ENCODE results near the gene TECPR2.

The TECPR2 gene

DNA sequence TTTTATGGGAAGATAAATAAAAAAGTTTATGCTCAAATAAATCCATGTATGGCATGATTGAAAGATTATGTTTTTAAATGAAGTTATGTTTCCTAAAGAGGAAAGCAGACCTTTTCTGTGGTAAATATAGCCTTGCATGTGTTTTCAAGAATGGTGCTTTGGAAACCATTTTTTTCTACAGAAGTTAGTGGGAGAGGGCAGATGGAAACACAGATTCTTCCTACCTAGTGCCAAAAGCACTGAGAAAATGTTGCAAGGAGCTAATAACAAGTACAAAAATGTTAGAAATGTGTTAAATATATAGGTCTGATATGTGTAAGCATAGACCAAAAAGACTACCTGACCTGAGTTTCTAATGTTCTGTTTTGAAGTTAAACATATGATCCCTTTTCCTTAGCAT is 24.3 kb downstream of the TECPR2 start:
- DNase-seq = no peak

DNA sequence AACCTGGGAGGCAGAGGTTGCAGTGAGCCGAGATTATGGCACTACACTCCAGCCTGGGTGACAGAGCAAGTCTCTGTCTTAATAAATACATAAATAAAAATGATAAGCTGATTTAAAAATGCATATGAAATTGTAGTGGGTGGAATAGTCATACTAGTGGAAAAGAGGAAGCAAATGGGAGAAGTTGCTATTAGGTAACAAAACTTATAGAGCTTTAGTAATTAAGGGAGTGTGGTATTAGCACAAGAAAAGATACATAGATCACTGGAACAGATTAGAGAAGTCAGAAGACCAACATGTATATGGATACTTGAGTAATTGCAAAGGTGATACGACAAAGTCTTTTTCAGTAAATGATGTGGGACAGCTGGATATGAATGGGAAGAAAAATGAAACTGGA is 26.5 kb downstream of the TECPR2 start:
- no peak for DNase-seq

GRCh38 chr14:102390064-102390855 is 27.5 kb downstream of the TECPR2 start:
- DNase-seq = no peak

DNA sequence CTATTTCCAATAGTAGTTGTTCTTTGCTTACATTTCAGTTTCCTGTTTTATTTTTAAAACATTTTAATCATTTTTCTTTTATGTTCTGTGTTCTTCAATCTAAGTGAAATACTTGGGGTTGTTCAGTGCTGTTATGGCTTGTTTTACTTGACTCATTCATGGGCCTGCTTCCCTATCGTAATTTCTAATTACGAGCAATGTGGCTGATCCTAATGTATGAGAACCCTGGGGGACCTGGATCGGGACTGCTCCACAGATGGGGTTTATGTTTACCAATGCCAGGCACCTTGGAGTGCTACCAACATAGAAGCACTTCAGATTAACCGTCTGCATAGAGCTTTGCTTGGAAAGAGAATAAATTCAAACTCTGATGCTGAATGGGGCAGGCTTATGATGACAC is 29.8 kb downstream of the TECPR2 start:
- no peak for DNase-seq

DNA sequence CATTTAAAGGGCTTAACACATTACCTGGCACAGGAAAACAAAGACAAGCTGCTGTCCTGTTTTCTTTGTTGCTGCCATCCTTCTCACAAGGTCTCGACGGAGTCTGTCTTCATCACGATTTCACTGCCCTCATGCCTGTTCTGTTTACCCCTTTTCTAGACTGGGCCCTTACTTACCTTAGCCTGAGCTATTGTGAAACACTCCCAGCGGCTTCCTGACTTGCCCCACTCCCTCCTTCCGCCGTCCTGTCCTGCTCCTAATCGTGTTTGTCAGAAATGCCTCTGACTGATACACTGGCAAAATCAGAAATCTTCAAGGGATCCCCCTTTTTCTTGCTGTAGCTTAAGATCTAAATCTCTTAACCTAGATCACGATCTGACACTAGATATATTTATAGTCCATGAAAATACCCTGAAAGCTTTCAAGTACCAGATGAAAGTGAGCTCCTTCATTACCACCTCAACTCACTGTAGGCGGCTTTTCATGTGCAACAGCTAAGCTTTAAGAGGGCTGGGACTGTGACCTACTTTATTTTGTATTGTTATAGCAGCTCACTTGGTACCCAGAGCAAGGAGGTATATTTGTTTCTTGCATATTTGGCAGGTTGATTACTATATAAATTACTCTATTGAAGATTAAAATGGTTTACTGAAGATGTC is 32.1 kb downstream of the TECPR2 start:
- DNase-seq = no peak

DNA sequence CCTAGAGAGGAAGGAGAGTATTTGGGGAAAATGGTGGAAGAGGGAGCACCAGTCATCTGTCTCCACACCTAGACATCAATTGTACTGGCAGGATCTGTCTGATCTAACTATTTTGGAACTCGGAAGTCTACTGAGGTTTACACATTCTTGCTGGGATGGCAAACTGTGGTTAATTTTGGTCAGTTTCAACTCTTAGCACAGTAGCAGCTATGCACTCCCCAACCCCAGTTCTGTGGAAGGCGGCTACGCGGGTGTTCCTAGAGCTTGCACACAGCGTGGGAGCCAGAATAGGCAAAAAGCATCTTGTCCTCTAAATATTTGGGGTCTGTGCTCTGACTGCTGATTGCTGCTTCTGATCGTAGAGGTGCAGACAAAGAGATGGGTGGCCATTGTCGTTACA is 33.8 kb downstream of the TECPR2 start:
- no peak for DNase-seq

DNA sequence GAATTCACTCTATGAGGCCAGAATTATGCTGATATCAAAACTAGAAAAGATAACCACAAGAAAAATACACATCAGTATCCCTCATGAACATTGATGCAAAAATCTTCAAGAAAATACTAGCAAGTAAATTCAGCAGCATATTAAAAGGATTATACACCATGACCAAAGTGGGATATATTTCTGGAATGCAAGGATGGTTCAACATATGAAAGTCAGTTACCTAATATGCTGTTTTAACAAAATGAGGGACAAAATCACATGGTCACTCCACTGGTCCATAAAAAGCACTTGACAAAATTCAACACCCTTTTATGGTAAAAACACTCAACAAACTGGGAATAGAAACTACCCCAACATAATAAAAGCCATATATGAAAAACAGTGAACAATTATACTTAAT is 40.3 kb downstream of the TECPR2 start:
- DNase-seq = no peak

DNA sequence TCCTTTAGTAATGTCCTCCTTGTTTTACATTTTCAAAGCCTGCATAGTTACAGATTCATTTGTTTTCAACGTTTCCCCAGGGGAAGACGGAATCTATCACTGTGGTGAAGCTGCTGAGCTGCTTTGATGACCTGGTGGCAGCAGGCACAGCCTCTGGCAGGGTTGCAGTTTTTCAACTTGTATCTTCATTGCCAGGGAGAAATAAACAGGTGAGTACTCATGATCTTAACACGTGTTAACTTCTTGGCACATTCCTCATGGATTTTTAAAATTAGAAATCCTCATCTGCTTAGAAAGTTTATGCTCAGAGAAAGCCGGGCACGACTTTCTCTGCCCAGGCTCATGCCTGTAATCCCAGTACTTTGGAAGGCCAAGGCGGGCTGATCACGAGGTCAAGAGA is 44.5 kb downstream of the TECPR2 start:
- DNase-seq = no peak

DNA sequence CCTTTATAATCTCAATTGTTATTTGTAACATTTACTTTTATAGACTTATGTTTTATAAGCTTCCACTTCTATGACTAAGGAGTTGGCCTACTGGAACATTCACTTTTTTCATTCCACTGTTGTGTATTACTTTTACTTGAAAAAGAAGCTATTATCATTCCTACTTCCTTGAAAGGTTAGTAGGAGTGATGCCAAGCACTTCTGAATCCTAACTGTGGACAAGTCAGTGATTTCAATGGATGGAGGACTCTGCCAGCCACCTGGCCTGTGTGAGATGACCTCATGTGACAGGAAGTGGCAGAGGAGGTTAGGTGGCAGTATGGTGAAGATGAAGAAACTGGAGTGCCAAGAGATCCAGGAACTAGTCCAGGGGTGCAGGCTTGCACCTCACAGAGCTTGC is 46.0 kb downstream of the TECPR2 start:
- DNase-seq = no peak

GRCh38 chr14:102415671-102416070 is 52.9 kb downstream of the TECPR2 start:
- DNase-seq = no peak

GRCh38 chr14:102417001-102417431 is 54.3 kb downstream of the TECPR2 start:
- DNase-seq = no peak

DNA sequence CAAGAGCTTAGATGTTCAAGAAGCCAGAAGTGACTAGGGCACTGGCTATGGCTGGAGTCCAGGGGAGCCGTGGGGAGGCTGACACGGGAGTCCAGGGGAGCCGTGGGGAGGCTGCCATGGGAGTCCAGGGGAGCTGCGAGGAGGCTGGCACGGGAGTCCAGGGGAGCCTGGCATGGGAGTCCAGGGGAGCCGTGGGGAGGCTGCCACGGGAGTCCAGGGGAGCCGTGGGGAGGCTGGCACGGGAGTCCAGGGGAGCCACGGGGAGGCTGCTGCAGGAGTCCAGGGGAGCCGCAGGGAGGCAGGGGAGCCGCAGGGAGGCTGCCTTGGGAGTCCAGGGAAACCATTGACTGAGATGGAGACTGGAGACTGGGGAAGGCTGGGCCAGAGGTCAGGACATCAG is 54.9 kb downstream of the TECPR2 start:
- no peak for DNase-seq

GRCh38 chr14:102418169-102418852 is 55.6 kb downstream of the TECPR2 start:
- no peak for DNase-seq

- no peak for DNase-seq
Measured at GRCh38 chr14:102418853-102419240, 56.1 kb downstream of the TECPR2 start.

- DNase-seq = no peak
Measured at GRCh38 chr14:102419276-102419675, 56.5 kb downstream of the TECPR2 start.

DNA sequence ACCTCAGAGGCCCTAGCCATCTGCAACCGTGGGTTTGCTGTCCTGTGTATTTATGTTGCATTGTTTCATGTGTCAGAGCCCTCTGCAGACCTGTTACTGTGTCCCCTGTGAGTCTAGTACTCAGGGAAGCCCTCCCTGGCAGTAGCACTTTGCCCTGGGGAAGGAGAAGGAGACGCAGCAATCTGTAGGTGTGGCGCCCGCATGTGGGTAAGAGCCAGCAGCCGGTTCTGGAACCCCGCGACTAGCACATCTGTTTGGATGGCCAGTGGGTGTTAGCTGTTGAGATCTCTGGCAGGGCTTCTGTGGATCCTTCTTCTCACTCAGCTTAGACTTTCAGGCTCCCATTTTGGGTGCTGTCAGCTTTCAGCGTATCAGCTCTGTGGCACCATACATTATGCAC is 57.0 kb downstream of the TECPR2 start:
- no peak for DNase-seq

DNA sequence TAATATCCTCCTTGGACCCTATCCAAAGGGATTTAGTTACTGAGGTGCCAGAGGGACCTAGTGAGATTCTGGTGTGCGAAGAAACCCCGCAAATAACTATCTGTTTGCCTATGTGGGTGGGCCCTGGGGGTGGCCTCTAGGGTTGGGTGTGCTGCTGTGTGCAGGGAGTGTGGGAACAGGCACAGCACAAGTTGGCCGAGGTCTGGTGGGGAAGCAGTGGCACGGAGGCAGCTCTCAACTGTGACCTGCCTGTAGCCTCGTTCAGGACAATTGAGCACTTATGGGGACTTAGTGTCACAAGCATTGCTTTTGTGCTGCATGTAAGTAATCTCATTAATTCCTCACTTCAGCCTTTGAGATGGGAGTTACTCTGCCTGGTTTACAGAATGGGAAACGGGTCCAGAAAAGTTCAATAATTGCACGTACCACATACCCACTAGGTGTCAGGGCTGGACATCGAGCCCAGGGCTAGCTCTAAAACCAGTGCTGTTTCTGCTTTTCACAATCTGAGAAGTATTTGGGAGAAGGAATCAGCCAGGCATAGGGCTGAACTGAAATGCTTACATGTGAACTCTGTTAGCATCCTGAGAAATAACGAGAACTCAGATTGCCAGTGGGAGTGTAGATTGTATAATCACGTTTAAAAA is 58.8 kb downstream of the TECPR2 start:
- DNase-seq = no peak

- no peak for DNase-seq
Measured at GRCh38 chr14:102424520-102424919, 61.8 kb downstream of the TECPR2 start.

DNA sequence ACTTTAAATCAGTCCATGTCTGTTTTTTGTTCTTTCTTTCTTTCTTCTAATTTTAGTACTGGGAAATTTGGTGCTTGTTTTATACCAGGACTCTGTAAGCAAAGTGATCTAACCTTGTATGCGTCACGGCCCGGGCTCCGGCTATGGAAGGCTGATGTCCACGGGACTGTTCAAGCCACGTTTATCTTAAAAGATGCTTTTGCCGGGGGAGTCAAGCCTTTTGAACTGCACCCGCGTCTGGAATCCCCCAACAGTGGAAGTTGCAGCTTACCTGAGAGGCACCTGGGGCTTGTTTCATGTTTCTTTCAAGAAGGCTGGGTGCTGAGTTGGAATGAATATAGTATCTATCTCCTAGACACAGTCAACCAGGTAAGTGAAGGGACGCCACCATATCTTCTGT is 62.2 kb downstream of the TECPR2 start:
- no peak for DNase-seq

GRCh38 chr14:102426796-102427195 is 64.1 kb downstream of the TECPR2 start:
- DNase-seq = no peak

DNA sequence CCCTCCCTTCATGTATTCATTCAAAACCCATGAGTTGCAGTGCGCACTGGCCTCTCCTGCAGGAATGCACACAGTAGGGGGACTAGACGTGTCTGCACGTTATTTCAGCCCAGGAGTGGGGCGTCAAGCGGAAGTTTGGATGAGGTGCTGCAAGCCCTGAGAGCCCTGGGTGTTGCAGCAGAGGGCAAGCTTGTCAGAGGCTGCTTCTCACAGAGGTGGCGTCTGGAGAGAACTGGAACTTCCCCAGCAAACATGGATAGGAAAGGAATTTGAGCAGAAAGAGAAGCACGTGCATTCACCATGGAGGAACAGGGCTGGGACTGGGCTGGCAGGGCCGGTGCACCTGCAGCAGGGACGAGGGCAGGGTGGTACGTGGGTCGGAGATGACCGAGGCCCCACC is 64.9 kb downstream of the TECPR2 start:
- DNase-seq = no peak

GRCh38 chr14:102430212-102430908 is 67.6 kb downstream of the TECPR2 start:
- no peak for DNase-seq

GRCh38 chr14:102431751-102432150 is 69.0 kb downstream of the TECPR2 start:
- DNase-seq = no peak
